HepG2 (cell line): ENCODE results near the gene UBE2L6. TPM values are rescaled to one million over a fixed set of nuclear protein-coding genes. Genes with fewer than 3 reads are reported as not detected.

Source experiments
- ASH2L ChIP-seq: fragments of 300-600, 200-600 bp; sonication (generic); IDR thresholded peaks from 2 replicates; pipeline ENCODE4 v1.7.0; 2017; ENCODE audit warnings: low read depth, mild to moderate bottlenecking, moderate library complexity, mixed read lengths, low read length; ENCODE audit not compliant: insufficient read length
- HNRNPLL ChIP-seq: fragments of 200-400 bp; formaldehyde crosslinking; IDR thresholded peaks from 2 replicates; pipeline ENCODE4 v1.6.1; 2017; ENCODE audit warnings: mild to moderate bottlenecking, low read depth, low read length; ENCODE audit not compliant: poor library complexity, severe bottlenecking
- ISL2 ChIP-seq: sonication (generic); formaldehyde crosslinking; IDR thresholded peaks from 2 replicates; pipeline ENCODE4 v1.5.0; 2020; ENCODE audit warnings: missing genetic modification reagents
- NCOA5 ChIP-seq: sonication (generic); formaldehyde crosslinking; IDR thresholded peaks from 2 replicates; pipeline ENCODE4 v1.4.0; 2020; ENCODE audit warnings: missing genetic modification reagents
- NR3C1 ChIP-seq: sonication (generic); formaldehyde crosslinking; IDR thresholded peaks from 2 replicates; pipeline ENCODE4 v1.4.0; 2020; ENCODE audit warnings: missing genetic modification reagents
- RBM39 ChIP-seq: fragments of 200-400 bp; formaldehyde crosslinking; IDR thresholded peaks from one replicate; pipeline ENCODE4 v1.6.1; 2018; ENCODE audit warnings: antibody characterized with exemption, mild to moderate bottlenecking, low read depth, low read length; ENCODE audit not compliant: poor library complexity, severe bottlenecking
- SMAD1 ChIP-seq: sonication (generic); formaldehyde crosslinking; IDR thresholded peaks from 2 replicates; pipeline ENCODE4 v1.4.0; 2020; ENCODE audit warnings: missing genetic modification reagents, low read depth, mild to moderate bottlenecking, borderline replicate concordance
- TBX2 ChIP-seq: sonication (generic); formaldehyde crosslinking; IDR thresholded peaks from 2 replicates; pipeline ENCODE4 v1.5.0; 2020; ENCODE audit warnings: missing genetic modification reagents, mild to moderate bottlenecking, borderline replicate concordance
- ZFP90 ChIP-seq: sonication (generic); formaldehyde crosslinking; IDR thresholded peaks from 2 replicates; pipeline ENCODE4 v1.8.0; 2022; ENCODE audit warnings: missing genetic modification reagents, mild to moderate bottlenecking, inconsistent platforms, borderline replicate concordance
- ZFY ChIP-seq: sonication (generic); formaldehyde crosslinking; IDR thresholded peaks from 2 replicates; pipeline ENCODE4 v1.4.0; 2020; ENCODE audit warnings: missing genetic modification reagents
- ZNF354B ChIP-seq: sonication (generic); formaldehyde crosslinking; IDR thresholded peaks from 2 replicates; pipeline ENCODE4 v1.8.0; 2022; ENCODE audit warnings: mild to moderate bottlenecking, missing genetic modification reagents
- ZNF44 ChIP-seq: sonication (generic); formaldehyde crosslinking; IDR thresholded peaks from 2 replicates; pipeline ENCODE4 v1.5.1; 2020; ENCODE audit warnings: mild to moderate bottlenecking, missing genetic modification reagents
- ZNF672 ChIP-seq: sonication (generic); formaldehyde crosslinking; IDR thresholded peaks from 2 replicates; pipeline ENCODE4 v1.8.1; 2022; ENCODE audit warnings: missing genetic modification reagents
- ZNF674 ChIP-seq: sonication (generic); formaldehyde crosslinking; IDR thresholded peaks from 2 replicates; pipeline ENCODE4 v1.5.0; 2020; ENCODE audit warnings: low read depth, mild to moderate bottlenecking, missing genetic modification reagents
- ZNF773 ChIP-seq: sonication (generic); formaldehyde crosslinking; IDR thresholded peaks from 2 replicates; pipeline ENCODE4 v1.4.0; 2020; ENCODE audit warnings: missing genetic modification reagents, borderline replicate concordance
- ZNF883 ChIP-seq: sonication (generic); formaldehyde crosslinking; IDR thresholded peaks from 2 replicates; pipeline ENCODE4 v1.5.1; 2020; ENCODE audit warnings: mild to moderate bottlenecking, missing genetic modification reagents; ENCODE audit errors: not compliant biosample characterization
- ZSCAN21 ChIP-seq: sonication (generic); formaldehyde crosslinking; IDR thresholded peaks from 2 replicates; pipeline ENCODE4 v1.8.0; 2022; ENCODE audit warnings: mild to moderate bottlenecking, missing genetic modification reagents, moderate library complexity, borderline replicate concordance
- polyA plus RNA-seq, 8 experiments: library from polyadenylated mRNA; depleted of rRNA in 3 of 8; stranded (reverse) in 7 of 8; unstranded in 1 of 8; fragments of >200 nt; fragmentation: Illumina TruSeq in 4 of 8; extraction: Trizol in 4 of 8; gene quantifications; 2 replicates each; pipeline versions ENCODE4 v1.2.1 to v1.2.3, GENCODE V29; 2011 to 2016; ENCODE audit warnings: low read depth in 4 of 8, missing spikeins in 1 of 8, mixed read lengths in 1 of 8; ENCODE audit not compliant: insufficient read depth in 1 of 8
- total RNA-seq, 5 experiments: library from RNA; depleted of rRNA; stranded (reverse); fragments of >200 nt; fragmentation: Illumina TruSeq; extraction: Trizol; gene quantifications; 2 replicates each; pipeline ENCODE4 v1.2.3, GENCODE V29; 2016; ENCODE audit warnings: low read depth in 1 of 5
- TF ChIP-seq, protein P1 (sequence below): sonication (generic); formaldehyde crosslinking; conservative IDR thresholded peaks from 2 replicates; pipeline ENCODE4 v1.4.0; 2020; ENCODE audit warnings: missing genetic modification reagents
- TF ChIP-seq, protein P2 (sequence below): IDR thresholded peaks from 2 replicates; pipeline ENCODE4 v1.6.1; 2016; ENCODE audit warnings: mild to moderate bottlenecking
- TF ChIP-seq, protein P3 (sequence below): IDR thresholded peaks from 2 replicates; pipeline ENCODE4 v1.6.1; 2012; ENCODE audit warnings: inconsistent platforms
- TF ChIP-seq, protein P4 (sequence below): IDR thresholded peaks from 2 replicates; pipeline ENCODE4 v1.6.1; 2016; ENCODE audit warnings: missing compliant biosample characterization, missing genetic modification reagents, borderline replicate concordance
- TF ChIP-seq, protein P5 (sequence below): IDR thresholded peaks from 2 replicates; pipeline ENCODE4 v1.6.1; 2016; ENCODE audit warnings: low read depth, borderline replicate concordance

Gene UBE2L6
- total and polyA plus RNA-seq, 2 of the 13 experiments (the other 11 are each of a cell fraction or from before 2014, with no cell fraction given), result 30.3 to 30.4 TPM

DNA sequence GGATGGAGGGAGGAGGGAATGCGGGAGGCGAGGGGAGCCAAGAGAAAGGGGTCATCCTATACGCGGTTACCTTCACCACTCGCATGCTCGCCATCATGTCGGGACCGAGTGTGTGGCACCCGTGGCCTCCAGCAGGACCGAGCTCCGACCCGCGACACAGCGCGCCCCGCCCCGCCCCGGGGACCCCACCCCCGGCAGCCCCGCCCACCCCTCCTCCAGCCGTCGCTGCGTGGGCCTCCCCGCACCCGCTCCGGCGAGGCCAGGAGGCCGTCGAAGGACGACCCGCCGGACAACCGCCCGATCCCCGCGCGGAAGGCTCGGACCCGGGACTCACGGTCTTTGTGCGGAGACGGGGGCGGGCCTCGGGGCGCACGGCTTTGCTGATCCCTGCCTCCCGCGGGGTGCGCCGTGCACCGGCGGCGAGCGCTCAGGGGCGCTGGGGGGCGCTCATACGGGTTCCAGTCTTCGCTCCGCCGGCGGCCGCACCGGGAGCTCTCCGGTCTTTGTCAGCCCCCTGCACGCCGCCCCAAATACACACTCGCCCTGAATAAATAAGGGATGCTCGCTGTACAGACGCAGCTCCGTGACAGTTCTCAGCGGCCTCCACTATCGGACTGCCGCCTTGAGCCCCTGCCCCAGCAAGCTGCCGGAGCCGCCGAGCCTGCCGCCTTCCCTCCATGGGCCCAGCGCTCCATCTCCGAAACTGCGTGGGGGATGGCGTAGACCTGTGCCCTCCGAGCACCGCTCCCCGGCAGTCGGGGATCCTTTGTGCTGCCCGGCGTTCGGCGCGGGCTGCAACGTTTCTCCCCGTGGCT is at the start of gene UBE2L6 (continued):
- TF ChIP-seq, protein P1, sequence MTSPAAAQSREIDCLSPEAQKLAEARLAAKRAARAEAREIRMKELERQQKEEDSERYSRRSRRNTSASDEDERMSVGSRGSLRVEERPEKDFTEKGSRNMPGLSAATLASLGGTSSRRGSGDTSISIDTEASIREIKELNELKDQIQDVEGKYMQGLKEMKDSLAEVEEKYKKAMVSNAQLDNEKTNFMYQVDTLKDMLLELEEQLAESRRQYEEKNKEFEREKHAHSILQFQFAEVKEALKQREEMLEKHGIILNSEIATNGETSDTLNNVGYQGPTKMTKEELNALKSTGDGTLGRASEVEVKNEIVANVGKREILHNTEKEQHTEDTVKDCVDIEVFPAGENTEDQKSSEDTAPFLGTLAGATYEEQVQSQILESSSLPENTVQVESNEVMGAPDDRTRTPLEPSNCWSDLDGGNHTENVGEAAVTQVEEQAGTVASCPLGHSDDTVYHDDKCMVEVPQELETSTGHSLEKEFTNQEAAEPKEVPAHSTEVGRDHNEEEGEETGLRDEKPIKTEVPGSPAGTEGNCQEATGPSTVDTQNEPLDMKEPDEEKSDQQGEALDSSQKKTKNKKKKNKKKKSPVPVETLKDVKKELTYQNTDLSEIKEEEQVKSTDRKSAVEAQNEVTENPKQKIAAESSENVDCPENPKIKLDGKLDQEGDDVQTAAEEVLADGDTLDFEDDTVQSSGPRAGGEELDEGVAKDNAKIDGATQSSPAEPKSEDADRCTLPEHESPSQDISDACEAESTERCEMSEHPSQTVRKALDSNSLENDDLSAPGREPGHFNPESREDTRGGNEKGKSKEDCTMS, result no peak
- TF ChIP-seq ZNF44 (CRISPR knock-in tag), result peak; percentile 93
- TF ChIP-seq, protein P2, sequence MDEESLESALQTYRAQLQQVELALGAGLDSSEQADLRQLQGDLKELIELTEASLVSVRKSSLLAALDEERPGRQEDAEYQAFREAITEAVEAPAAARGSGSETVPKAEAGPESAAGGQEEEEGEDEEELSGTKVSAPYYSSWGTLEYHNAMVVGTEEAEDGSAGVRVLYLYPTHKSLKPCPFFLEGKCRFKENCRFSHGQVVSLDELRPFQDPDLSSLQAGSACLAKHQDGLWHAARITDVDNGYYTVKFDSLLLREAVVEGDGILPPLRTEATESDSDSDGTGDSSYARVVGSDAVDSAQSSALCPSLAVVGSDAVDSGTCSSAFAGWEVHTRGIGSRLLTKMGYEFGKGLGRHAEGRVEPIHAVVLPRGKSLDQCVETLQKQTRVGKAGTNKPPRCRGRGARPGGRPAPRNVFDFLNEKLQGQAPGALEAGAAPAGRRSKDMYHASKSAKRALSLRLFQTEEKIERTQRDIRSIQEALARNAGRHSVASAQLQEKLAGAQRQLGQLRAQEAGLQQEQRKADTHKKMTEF, result 0 out of 2 replicates have a peak, but pooled peaks have one; percentile 29
- no peak for TF ChIP-seq NR3C1 (CRISPR knock-in tag)
- peak; percentile 31; the same call in 1 of the 2 replicates for TF ChIP-seq ISL2
- TF ChIP-seq ZNF773, result no peak
- no peak for TF ChIP-seq ZNF354B (CRISPR knock-in tag)
- no peak for TF ChIP-seq ZNF674
- TF ChIP-seq ZNF883 (CRISPR knock-in tag), result peak; percentile 65
- TF ChIP-seq SMAD1 (CRISPR knock-in tag), result peak; percentile 93; the same call in 1 of the 2 replicates
- peak; percentile 66; the same call in 1 of the 2 replicates for TF ChIP-seq TBX2 (CRISPR knock-in tag)
- TF ChIP-seq ZNF672 (CRISPR knock-in tag), result no peak
- TF ChIP-seq, protein P3, sequence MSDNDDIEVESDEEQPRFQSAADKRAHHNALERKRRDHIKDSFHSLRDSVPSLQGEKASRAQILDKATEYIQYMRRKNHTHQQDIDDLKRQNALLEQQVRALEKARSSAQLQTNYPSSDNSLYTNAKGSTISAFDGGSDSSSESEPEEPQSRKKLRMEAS, result peak; percentile 4; the same call in 1 of the 2 replicates
- peak; percentile 31; the same call in 1 of the 2 replicates for TF ChIP-seq ZFY (CRISPR knock-in tag)
- TF ChIP-seq ASH2L, result peak; percentile 51
- peak; percentile 25 for TF ChIP-seq RBM39
- TF ChIP-seq, protein P4, sequence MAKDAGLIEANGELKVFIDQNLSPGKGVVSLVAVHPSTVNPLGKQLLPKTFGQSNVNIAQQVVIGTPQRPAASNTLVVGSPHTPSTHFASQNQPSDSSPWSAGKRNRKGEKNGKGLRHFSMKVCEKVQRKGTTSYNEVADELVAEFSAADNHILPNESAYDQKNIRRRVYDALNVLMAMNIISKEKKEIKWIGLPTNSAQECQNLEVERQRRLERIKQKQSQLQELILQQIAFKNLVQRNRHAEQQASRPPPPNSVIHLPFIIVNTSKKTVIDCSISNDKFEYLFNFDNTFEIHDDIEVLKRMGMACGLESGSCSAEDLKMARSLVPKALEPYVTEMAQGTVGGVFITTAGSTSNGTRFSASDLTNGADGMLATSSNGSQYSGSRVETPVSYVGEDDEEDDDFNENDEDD, result 0 out of 2 replicates have a peak, but pooled peaks have one; percentile 13
- peak; percentile 19 for TF ChIP-seq HNRNPLL
- TF ChIP-seq ZSCAN21, result no peak
- TF ChIP-seq, protein P5, sequence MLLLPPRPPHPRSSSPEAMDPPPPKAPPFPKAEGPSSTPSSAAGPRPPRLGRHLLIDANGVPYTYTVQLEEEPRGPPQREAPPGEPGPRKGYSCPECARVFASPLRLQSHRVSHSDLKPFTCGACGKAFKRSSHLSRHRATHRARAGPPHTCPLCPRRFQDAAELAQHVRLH (CRISPR knock-in tag), result peak; percentile 48; the same call in 1 of the 2 replicates
- no peak for TF ChIP-seq NCOA5 (CRISPR knock-in tag)
- peak; percentile 32; the same call in 1 of the 2 replicates for TF ChIP-seq ZFP90 (CRISPR knock-in tag)
